GM12874 (cell line): ENCODE measurements around the gene FGGY.

ENCODE experiments used
- TF ChIP-seq, protein P1 (sequence below): IDR thresholded peaks from 2 replicates; pipeline ENCODE4 v1.5.1; 2011; ENCODE audit warnings: low read depth, mild to moderate bottlenecking, control low read depth, low read length, moderate library complexity; ENCODE audit not compliant: insufficient read depth

The FGGY gene

DNA sequence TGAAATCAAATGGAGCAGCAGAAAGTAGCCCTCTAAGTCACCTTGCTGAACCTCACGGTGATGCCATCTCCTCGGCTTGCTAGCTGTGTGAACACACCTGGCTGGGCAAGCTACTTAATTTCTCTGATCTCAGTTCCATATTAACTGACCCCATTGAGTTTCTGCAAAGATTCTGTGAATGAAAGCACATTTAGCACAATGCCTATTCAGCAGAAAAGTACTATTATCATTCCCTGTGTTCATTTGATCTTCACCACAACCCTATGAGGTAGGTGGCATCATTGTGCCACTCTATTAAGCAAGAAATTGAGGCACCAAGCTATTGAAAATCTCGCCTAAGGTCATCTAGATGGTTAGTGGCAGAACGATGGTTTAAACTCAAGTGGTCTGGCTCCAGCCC lies 387.8 kb downstream of the FGGY start:
- TF ChIP-seq, protein P1, sequence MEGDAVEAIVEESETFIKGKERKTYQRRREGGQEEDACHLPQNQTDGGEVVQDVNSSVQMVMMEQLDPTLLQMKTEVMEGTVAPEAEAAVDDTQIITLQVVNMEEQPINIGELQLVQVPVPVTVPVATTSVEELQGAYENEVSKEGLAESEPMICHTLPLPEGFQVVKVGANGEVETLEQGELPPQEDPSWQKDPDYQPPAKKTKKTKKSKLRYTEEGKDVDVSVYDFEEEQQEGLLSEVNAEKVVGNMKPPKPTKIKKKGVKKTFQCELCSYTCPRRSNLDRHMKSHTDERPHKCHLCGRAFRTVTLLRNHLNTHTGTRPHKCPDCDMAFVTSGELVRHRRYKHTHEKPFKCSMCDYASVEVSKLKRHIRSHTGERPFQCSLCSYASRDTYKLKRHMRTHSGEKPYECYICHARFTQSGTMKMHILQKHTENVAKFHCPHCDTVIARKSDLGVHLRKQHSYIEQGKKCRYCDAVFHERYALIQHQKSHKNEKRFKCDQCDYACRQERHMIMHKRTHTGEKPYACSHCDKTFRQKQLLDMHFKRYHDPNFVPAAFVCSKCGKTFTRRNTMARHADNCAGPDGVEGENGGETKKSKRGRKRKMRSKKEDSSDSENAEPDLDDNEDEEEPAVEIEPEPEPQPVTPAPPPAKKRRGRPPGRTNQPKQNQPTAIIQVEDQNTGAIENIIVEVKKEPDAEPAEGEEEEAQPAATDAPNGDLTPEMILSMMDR: no peak

DNA sequence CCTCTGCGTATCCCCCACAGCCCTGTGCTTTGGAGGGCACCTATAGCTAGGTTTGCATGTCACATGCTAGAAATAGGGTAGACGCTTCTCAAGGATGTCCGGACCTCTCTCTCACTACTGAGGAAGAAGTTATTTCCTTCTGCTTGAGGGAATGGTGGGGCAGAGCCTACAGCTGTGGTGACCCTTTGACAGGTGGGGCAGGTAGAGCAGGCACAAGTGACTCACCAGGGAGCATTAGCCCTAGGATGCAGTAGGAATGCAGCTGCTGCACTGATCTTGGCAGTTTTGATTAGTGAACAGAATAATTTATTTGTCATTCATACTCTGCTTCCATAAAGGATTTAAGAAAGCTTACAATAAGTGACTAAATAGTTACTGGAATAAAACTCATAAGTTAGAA lies 388.2 kb downstream of the FGGY start:
- TF ChIP-seq, protein P1: no peak

DNA sequence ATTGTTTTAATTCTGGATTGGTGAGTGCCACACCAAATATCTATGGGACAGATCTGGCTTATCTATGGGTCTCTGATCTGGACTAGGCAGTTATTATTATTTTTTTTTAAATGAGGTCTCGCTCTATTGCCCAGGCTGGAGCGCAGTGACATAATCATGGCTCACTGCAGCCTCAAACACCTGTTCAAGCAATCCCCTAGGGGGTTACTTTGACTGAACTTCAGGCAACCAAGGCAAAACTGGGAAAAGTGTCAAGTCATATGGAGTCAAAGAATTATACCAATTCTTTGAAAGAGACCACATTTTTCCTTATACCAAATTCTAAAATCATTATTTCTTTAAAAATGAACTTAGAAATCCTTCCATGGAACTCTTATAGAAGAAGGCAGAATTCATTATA lies 388.8 kb downstream of the FGGY start:
- TF ChIP-seq, protein P1: no peak

DNA sequence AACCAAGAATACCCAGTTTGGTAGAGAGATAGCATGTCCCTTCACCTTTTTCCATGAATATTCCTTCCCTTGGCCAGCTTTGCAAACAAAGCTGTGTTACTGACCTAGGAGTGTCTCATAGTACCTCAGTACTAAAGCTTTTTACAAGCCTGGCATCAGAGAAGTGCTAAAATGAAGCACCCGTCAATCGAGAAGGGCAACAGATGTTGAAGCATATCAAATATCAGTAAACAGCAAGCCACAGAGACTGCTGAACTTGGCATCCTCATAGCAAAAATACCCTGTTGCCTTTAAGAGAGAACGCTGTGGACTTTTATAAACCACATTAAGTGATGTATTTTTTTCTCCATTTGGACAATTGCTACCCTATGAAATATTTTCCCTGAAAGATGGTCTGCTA lies 389.3 kb downstream of the FGGY start:
- TF ChIP-seq, protein P1: no peak

DNA sequence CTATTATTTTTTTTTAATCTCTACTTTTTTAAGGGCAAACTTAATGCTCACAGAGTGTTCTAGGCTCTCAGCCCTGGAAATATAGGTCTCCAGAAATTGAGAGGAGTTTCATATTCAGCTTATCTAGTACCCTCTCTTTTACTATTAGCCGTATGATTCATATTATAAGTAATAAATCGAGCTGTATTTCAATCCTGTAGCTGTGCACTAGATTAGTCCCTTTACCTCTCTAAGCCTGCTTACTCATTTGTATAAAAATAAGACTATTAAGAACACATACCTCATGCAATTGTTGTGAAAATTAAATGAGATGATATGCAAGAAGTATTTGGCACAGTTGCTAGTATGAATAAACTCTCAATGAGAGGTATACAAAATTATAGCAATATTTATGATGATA lies 389.7 kb downstream of the FGGY start:
- TF ChIP-seq, protein P1: no peak

DNA sequence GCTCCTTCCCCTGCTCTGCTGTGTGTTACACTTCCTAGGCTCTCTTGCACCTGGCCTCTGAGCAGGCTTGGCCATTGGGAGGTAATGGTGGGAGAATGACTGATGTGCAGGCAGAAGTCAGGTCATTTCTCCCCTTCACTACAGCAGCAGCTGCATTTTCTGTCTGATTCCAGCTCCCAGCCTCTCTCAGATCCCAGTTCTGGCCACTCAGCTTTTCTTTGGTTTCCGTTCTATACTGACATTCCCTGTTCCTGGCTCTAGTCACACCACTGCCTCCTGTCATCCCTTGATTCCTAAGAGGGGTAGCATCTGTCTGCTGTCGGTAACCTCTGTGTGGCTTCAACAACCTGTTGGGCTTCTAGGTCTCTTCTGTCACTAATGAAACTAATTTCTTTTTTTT lies 390.2 kb downstream of the FGGY start:
- TF ChIP-seq, protein P1: no peak

DNA sequence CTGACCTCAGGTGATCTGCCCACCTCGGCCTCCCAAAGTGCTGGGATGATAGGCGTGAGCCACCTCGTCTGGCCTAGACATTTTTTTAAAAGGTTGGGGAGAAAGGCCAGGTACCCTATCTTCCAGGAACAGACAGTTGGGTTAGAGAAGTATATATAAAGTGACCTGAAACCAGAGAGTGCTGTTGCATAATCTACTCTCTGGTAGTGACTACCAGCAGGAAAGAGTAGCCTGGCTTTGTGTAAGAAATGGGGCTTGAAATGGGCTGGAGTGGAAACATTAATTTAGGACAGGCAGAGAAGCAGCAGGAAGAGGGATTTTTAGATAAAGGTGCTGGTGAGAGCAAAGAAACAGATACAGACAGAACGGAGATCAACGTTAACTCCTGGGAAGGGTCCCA lies 392.1 kb downstream of the FGGY start:
- TF ChIP-seq, protein P1: no peak

DNA sequence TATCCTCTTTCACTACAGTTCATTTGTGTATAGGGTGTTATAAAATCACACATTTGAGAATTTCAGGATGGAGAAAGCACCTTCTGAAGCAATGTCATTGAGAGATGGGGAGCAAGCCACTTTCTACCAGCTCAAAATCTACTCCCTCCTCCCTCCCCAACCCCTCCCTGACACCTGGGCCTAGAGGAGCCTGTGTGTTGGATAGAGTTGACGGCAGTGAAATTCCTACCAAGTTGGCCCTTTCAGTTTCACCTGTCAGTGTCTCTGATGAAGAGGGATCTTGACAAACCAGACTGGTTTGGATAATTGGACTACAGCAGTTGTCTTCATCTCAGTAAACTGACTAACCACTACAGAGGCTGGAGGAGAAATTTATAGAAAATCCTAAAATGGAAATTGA lies 392.8 kb downstream of the FGGY start:
- TF ChIP-seq, protein P1: no peak
